ENCODE results near the gene EXOC3. TPM values are rescaled to one million over a fixed set of nuclear protein-coding genes. Genes with fewer than 3 reads are reported as not detected.

EXOC3 gene
- total RNA-seq: 10 to 100 TPM; 46.4 to 92.7 (median 60.3) TPM

- WGBS, 2 donors (ENCODE audit: low coverage in 1 of 2): 14% methylated on average over 23 of the region's 73 CpGs; no CpG with 5 or more reads in 1 of the 2 donors
- peak in 1 of 4 experiments; percentile 8 for TF ChIP-seq CTCF (IDR thresholded peaks at IDR 0.05)
- peak; percentile 93 for TF ChIP-seq POLR2AphosphoS5 (IDR thresholded peaks at IDR 0.05)
- no peak for TF ChIP-seq EP300 (IDR thresholded peaks at IDR 0.05)
- TF ChIP-seq POLR2A (IDR thresholded peaks at IDR 0.05): peak; percentile 79 to 81
- H3K9me3 ChIP-seq: no peaks in the 10 kb centered on the region
Measured at GRCh38 chr5:442335-443238, at the start of gene EXOC3. TSS of gene EXOC3 (plus strand) at chr5:443176. CDS start at chr5:446206, 3,030 bp downstream.

GRCh38 chr5:393846-394275 is 49.1 kb upstream of the EXOC3 start:
- ATAC-seq: no peak
- Histone ChIP-seq H3K4me1 (no peaks in the 10 kb centered on the region), H3K27me3 (peaks cover 2% of the 10 kb centered on the region), H3K4me3 (no peak overlapping the region), H3K9me3 (no peaks in the 10 kb centered on the region), H3K36me3 (no peaks in the 10 kb centered on the region), H3K27ac (no peak overlapping the region)
- 81 to 100% methylated on average over 1 to 9 of the region's 10 CpGs for WGBS, 2 donors (ENCODE audit: low coverage in 1 of 2)
- TF ChIP-seq POLR2AphosphoS5 (IDR thresholded peaks at IDR 0.05) (no peak), CTCF (IDR thresholded peaks at IDR 0.05) (no peak), EP300 (IDR thresholded peaks at IDR 0.05) (no peak), POLR2A (IDR thresholded peaks at IDR 0.05) (no peak)

More at GRCh38 chr5:442335-443238, at the start of gene EXOC3:
- ATAC-seq: peak; percentile 90
- Histone ChIP-seq H3K36me3 (peaks cover 0 to 21% of the 10 kb centered on the region in 2 donors), H3K4me1 (peaks cover 0 to 36% (median 15%) of the 10 kb centered on the region in 3 donors), H3K27ac (peak within 1 kb of the TSS; percentile 49 to 89 (median 86)), H3K27me3 (peaks cover 6% of the 10 kb centered on the region), H3K4me3 (peak within 1 kb of the TSS; percentile 75 to 96)

GRCh38 chr5:394671-395155 is 48.3 kb upstream of the EXOC3 start:
- Histone ChIP-seq H3K27ac (peak overlapping the region in 1 of 4 donors; percentile 5), H3K27me3 (no peaks in the 10 kb centered on the region), H3K4me1 (peaks cover 0 to 8% (median 4%) of the 10 kb centered on the region in 3 donors), H3K9me3 (no peaks in the 10 kb centered on the region), H3K4me3 (no peak overlapping the region), H3K36me3 (no peaks in the 10 kb centered on the region)
- TF ChIP-seq POLR2AphosphoS5 (IDR thresholded peaks at IDR 0.05) (no peak), POLR2A (IDR thresholded peaks at IDR 0.05) (no peak), CTCF (IDR thresholded peaks at IDR 0.05) (no peak), EP300 (IDR thresholded peaks at IDR 0.05) (no peak)
- 80% methylated on average over 1 of the region's 18 CpGs; no CpG with 5 or more reads in 1 of the 2 donors for WGBS, 2 donors (ENCODE audit: low coverage in 1 of 2)
- no peak for ATAC-seq

- no peak for ATAC-seq
- no peaks in the 10 kb centered on the region for H3K27me3 ChIP-seq
- H3K4me1 ChIP-seq: peaks cover 0 to 15% (median 11%) of the 10 kb centered on the region in 3 donors
- TF ChIP-seq POLR2A (IDR thresholded peaks at IDR 0.05) (no peak), CTCF (IDR thresholded peaks at IDR 0.05) (no peak), POLR2AphosphoS5 (IDR thresholded peaks at IDR 0.05) (no peak), EP300 (IDR thresholded peaks at IDR 0.05) (no peak)
- no peaks in the 10 kb centered on the region for H3K36me3 ChIP-seq
- H3K4me3 ChIP-seq: no peak overlapping the region
- WGBS, 2 donors (ENCODE audit: low coverage in 1 of 2): 50 to 84% methylated on average over 5 to 10 of the region's 21 CpGs
- H3K27ac ChIP-seq: peak overlapping the region in 1 of 4 donors; percentile 29
- no peaks in the 10 kb centered on the region for H3K9me3 ChIP-seq
Measured at GRCh38 chr5:395156-395920, 47.6 kb upstream of the EXOC3 start.

Data from gastroesophageal sphincter (tissue), 4 donors.